PC-9 (cell line): ENCODE measurements around the gene GATAD2B. TPM values are rescaled to one million over a fixed set of nuclear protein-coding genes. Genes with fewer than 3 reads are reported as not detected.

Experiments used
- BruUV-seq: library from RNA; stranded (reverse); fragments of 400-500 nt; replicated peaks from 2 replicates; lab custom pipeline; 2021; lab: Mats Ljungman, UMichigan
- CTCF ChIA-PET: fragments of 300-600 bp; sonication (Branson Sonifier 250); formaldehyde crosslinking; loops from one replicate; lab custom pipeline; 2022; ENCODE audit warnings: antibody characterized with exemption; lab: Charles Lee
- POLR2A ChIA-PET: fragments of 300-600 bp; sonication (Branson Sonifier 250); formaldehyde crosslinking; loops from one replicate; lab custom pipeline; 2022; ENCODE audit warnings: antibody characterized with exemption; ENCODE audit not compliant: unreplicated experiment; lab: Charles Lee
- DNase-seq, 2 experiments: peaks; one replicate each; pipeline versions ENCODE4 v3.0.0 to v3.0.0-alpha.2; 2015 to 2022; ENCODE audit warnings: mixed read lengths in 1 of 2
- H2AFZ ChIP-seq: fragments of 200-600 bp; sonication (generic); 2 replicates; pipeline ENCODE4 v1.8.1; 2017; ENCODE audit warnings: antibody characterized with exemption
- H3F3A ChIP-seq: fragments of 200-600 bp; sonication (generic); 2 replicates; pipeline ENCODE4 v1.8.1; 2017; ENCODE audit warnings: antibody characterized with exemption, mild to moderate bottlenecking, low read depth; ENCODE audit not compliant: insufficient read depth
- H3K27ac ChIP-seq: fragments of 200-600 bp; sonication (generic); 2 replicates; pipeline ENCODE4 v1.6.1; 2016; ENCODE audit warnings: mixed run types
- H3K27me3 ChIP-seq: fragments of 200-600 bp; sonication (generic); 2 replicates; pipeline ENCODE4 v1.6.1; 2016; ENCODE audit warnings: low read depth, mixed run types; ENCODE audit not compliant: insufficient read depth
- H3K36me3 ChIP-seq: fragments of 200-600 bp; sonication (generic); 2 replicates; pipeline ENCODE4 v1.6.1; 2016; ENCODE audit warnings: low read depth, mixed run types
- H3K4me1 ChIP-seq: fragments of 200-600 bp; sonication (generic); replicated peaks from 2 replicates; pipeline ENCODE4 v1.6.1; 2016; ENCODE audit warnings: mixed run types; ENCODE audit not compliant: insufficient read depth
- H3K4me2 ChIP-seq: fragments of 200-600 bp; sonication (generic); 2 replicates; pipeline ENCODE4 v1.6.1; 2017; ENCODE audit warnings: mixed run types
- H3K4me3 ChIP-seq: fragments of 200-600 bp; sonication (generic); 2 replicates; pipeline ENCODE4 v1.6.1; 2016; ENCODE audit warnings: mixed run types
- H3K79me2 ChIP-seq: fragments of 200-600 bp; sonication (generic); 2 replicates; pipeline ENCODE4 v1.6.1; 2017; ENCODE audit warnings: low read depth, mixed run types
- H3K9me2 ChIP-seq: fragments of 200-600 bp; sonication (generic); 2 replicates; pipeline ENCODE4 v1.8.1; 2017; ENCODE audit warnings: mild to moderate bottlenecking; ENCODE audit not compliant: insufficient read depth
- H3K9me3 ChIP-seq: fragments of 200-600 bp; sonication (generic); 2 replicates; pipeline ENCODE4 v1.8.1; 2016; ENCODE audit warnings: low read depth; ENCODE audit not compliant: insufficient read depth
- H4K20me1 ChIP-seq: fragments of 200-600 bp; sonication (generic); 2 replicates; pipeline ENCODE4 v1.8.1; 2017; ENCODE audit not compliant: insufficient read depth
- EZH2 ChIP-seq: fragments of 200-600 bp; sonication (generic); IDR thresholded peaks from 2 replicates; pipeline ENCODE4 v1.8.0; 2017; ENCODE audit warnings: antibody characterized with exemption, low read depth
- intact Hi-C: fragments of 100-400 bp; cut with micrococcal nuclease; formaldehyde crosslinking; loops from one replicate; pipeline ENCODE4 v1.10.0; 2022; ENCODE audit not compliant: unreplicated experiment
- total RNA-seq: library from RNA; stranded (reverse); gene quantifications from 2 replicates; pipeline ENCODE4 v1.2.3, GENCODE V29; 2021
- TF ChIP-seq, protein P1 (sequence below): fragments of 200-600 bp; sonication (generic); conservative IDR thresholded peaks from 2 replicates; pipeline ENCODE4 v1.6.1; 2017; ENCODE audit warnings: mixed run types, antibody characterized with exemption, mild to moderate bottlenecking, moderate library complexity

Gene GATAD2B
- total RNA-seq, 1 experiment from 2014 or later: 56.1 TPM

DNA sequence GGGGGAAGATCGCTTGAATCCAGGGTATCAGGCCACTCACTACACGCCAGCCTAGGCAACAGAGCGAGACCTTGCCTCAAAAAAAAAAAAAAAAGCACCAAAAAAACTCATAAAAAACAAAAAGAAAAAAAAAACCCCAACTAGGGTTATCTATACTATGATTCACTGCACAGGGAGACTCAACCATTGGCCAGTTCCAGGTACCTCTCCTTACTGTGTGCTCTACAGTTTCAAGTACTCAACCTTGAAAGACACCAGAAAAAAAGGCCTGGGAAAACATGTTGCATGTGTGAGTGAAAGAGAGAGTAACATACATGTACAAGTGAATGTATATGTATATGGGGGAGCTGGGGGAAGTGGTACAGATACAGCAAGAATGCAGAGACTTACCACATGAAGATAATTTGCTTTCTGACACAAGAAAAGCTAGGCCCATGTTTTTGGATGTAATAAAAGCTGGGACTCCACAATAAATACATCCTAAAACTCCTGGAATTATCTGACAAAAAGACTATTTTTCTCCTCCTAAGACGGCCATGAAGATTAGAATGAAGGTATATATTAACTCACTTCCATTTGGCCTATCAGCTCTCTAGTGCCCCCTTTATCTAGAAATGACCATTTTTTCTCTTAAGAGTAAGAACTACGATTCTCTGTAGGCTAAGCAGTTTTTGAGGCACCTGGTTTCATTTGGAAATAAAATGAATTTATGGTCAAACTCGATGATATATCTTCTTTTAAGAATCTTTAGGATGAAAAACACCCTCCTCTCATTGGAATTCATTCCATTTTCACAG lies 95.4 kb downstream of the GATAD2B start:
- Histone ChIP-seq H3K36me3 (peaks cover 5% of the 10 kb centered on the region; the same call in 1 of the 2 replicates), H3K79me2 (no peaks in the 10 kb centered on the region), H4K20me1 (peaks cover 13% of the 10 kb centered on the region; the same call in 1 of the 2 replicates), H3K27ac (no peak overlapping the region), H3K27me3 (no peaks in the 10 kb centered on the region), H3K9me3 (no peaks in the 10 kb centered on the region), H3K9me2 (no peaks in the 10 kb centered on the region), H3F3A (peaks cover 11% of the 10 kb centered on the region; the same call in 1 of the 2 replicates), H3K4me1 (no peaks in the 10 kb centered on the region), H3K4me2 (no peak overlapping the region), H3K4me3 (no peak overlapping the region), H2AFZ (no peak overlapping the region)
- ChIA-PET POLR2A (interaction anchor here (0.9 kb wide), 1 partner anchor 12 kb away, joined by 7 read pairs; no protein-coding TSS in a partner anchor), CTCF (interaction anchor here (0.7 kb wide), 1 partner anchor 9 kb away, joined by 12 read pairs; no protein-coding TSS in a partner anchor)
- no TSS peak for BruUV-seq
- TF ChIP-seq, protein P1, sequence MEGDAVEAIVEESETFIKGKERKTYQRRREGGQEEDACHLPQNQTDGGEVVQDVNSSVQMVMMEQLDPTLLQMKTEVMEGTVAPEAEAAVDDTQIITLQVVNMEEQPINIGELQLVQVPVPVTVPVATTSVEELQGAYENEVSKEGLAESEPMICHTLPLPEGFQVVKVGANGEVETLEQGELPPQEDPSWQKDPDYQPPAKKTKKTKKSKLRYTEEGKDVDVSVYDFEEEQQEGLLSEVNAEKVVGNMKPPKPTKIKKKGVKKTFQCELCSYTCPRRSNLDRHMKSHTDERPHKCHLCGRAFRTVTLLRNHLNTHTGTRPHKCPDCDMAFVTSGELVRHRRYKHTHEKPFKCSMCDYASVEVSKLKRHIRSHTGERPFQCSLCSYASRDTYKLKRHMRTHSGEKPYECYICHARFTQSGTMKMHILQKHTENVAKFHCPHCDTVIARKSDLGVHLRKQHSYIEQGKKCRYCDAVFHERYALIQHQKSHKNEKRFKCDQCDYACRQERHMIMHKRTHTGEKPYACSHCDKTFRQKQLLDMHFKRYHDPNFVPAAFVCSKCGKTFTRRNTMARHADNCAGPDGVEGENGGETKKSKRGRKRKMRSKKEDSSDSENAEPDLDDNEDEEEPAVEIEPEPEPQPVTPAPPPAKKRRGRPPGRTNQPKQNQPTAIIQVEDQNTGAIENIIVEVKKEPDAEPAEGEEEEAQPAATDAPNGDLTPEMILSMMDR: no peak
- no peak for TF ChIP-seq EZH2
- intact Hi-C loops: no loop called here
- DNase-seq: no peak

DNA sequence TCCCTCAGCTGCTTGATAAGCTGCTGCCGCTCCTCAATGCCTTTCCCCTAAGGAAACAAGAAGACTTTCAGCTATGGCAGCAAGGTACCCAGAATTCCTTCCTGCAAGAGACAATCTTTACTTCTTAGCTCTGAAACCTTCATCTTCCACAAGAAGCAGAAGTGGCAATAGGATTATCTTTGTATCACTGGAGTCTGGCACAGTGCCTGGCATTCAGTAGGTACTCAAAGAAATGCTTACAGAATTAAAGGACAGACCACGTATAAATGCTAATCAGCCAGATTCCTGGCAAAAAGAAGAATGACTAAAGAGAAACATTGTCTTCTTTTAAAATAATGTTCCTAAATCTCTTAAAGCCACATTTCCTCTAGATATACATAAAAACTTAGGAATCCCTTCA lies 103.9 kb downstream of the GATAD2B start:
- DNase-seq: no peak
- peaks cover 27% of the 10 kb centered on the region for H3K36me3 ChIP-seq
- CTCF ChIA-PET: no interaction called here

DNA sequence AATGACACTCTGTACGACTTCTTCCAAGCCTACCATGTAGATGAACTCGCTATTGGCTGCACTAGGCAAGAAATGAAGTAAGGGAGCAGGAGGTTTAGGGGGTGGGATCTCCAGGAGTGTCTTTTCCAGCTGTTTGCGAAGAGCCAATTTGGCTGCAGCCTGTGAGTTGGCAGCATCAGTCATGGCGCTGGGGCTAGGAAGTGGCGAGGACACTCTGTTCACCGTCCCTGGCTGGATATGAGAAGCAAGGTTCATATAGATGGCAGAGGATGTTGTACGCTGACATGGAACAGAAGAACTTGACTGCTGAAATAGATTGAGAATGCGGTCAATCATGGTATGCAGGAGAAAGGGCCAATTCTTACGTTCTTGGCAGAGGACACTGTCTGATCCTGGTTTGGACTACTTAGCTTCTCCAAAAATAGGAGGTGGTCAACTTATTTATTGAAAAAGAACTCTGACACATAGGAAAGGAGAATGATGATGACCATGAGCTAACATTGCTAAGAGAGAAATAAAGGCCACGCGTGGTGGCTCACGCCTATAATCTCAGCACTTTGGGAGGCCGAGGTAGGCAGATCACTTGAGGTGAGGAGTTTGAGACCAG lies 106.4 kb downstream of the GATAD2B start:
- H2AFZ ChIP-seq: no peak overlapping the region
- no peak overlapping the region for H3K4me3 ChIP-seq
- no TSS peak for BruUV-seq
- peaks cover 7% of the 10 kb centered on the region; the same call in 1 of the 2 replicates for H4K20me1 ChIP-seq
- no peaks in the 10 kb centered on the region for H3K9me3 ChIP-seq
- intact Hi-C loops: no loop called here
- no peaks in the 10 kb centered on the region for H3K79me2 ChIP-seq
- ChIA-PET CTCF (no interaction called here), POLR2A (no interaction called here)
- H3K4me2 ChIP-seq: no peak overlapping the region
- no peak overlapping the region for H3K27ac ChIP-seq
- H3K4me1 ChIP-seq: no peaks in the 10 kb centered on the region
- no peaks in the 10 kb centered on the region for H3K9me2 ChIP-seq
- no peak for DNase-seq
- H3K27me3 ChIP-seq: no peaks in the 10 kb centered on the region
- peaks cover 12% of the 10 kb centered on the region; the same call in 1 of the 2 replicates for H3F3A ChIP-seq
- TF ChIP-seq, protein P1: no peak
- peaks cover 44% of the 10 kb centered on the region for H3K36me3 ChIP-seq

More for the DNA sequence above, 103.9 kb downstream of the GATAD2B start:
- Histone ChIP-seq H3K4me1 (no peaks in the 10 kb centered on the region), H3K27ac (no peak overlapping the region), H3F3A (peaks cover 14% of the 10 kb centered on the region), H3K79me2 (no peaks in the 10 kb centered on the region), H3K27me3 (no peaks in the 10 kb centered on the region), H3K4me2 (no peak overlapping the region), H3K9me2 (no peaks in the 10 kb centered on the region), H2AFZ (no peak overlapping the region), H4K20me1 (peaks cover 10% of the 10 kb centered on the region; the same call in 1 of the 2 replicates), H3K9me3 (no peaks in the 10 kb centered on the region), H3K4me3 (no peak overlapping the region)
- no peak for TF ChIP-seq EZH2
- TF ChIP-seq, protein P1: no peak
- intact Hi-C loops: no loop called here
- POLR2A ChIA-PET: no interaction called here
- no TSS peak for BruUV-seq
